Effector memory CD4-positive, alpha-beta T cell (primary cell): ENCODE data around the gene CYP4F11.
"Not testable (repeated sequence)": the region's sequence is repeated elsewhere in the genome, so short reads cannot be mapped to it uniquely, and the experiment has no call there.

Experiments
- DNase-seq, 3 donors: peaks; one replicate each; pipeline ENCODE4 v3.0.0-alpha.2; 2020
- H3K27ac ChIP-seq: 2 replicates; pipeline ENCODE4 v1.7.0; 2013; ENCODE audit warnings: mild to moderate bottlenecking, low read length, moderate library complexity; ENCODE audit not compliant: insufficient read depth, poor library complexity, severe bottlenecking
- H3K27me3 ChIP-seq: replicated peaks from 2 replicates; pipeline ENCODE4 v1.7.0; 2013; ENCODE audit warnings: mild to moderate bottlenecking, low read length; ENCODE audit not compliant: insufficient read depth, control insufficient read depth, poor library complexity, severe bottlenecking
- H3K36me3 ChIP-seq: 2 replicates; pipeline ENCODE4 v1.7.0; 2013; ENCODE audit warnings: mild to moderate bottlenecking, low read length, moderate library complexity; ENCODE audit not compliant: control insufficient read depth, insufficient read depth
- H3K4me1 ChIP-seq: 2 replicates; pipeline ENCODE4 v1.7.0; 2013; ENCODE audit warnings: low read length, mild to moderate bottlenecking; ENCODE audit not compliant: control insufficient read depth, insufficient read depth, poor library complexity, severe bottlenecking
- H3K4me3 ChIP-seq: 2 replicates; pipeline ENCODE4 v1.7.0; 2013; ENCODE audit warnings: low read length, low read depth, mild to moderate bottlenecking; ENCODE audit not compliant: insufficient read depth, poor library complexity, severe bottlenecking
- H3K9me3 ChIP-seq: 2 replicates; pipeline ENCODE4 v1.7.0; 2013; ENCODE audit warnings: mild to moderate bottlenecking, low read length, moderate library complexity; ENCODE audit not compliant: control insufficient read depth

CYP4F11 gene

GRCh38 chr19:15948223-15949058 lies 14.1 kb upstream of the CYP4F11 start, which contains the start of gene OR10H4:
OR10H4 (plus strand) TSS chr19:15949008; CDS start chr19:15949008, 0 bp downstream.
- Histone ChIP-seq H3K9me3 (no peaks in the 10 kb centered on the region), H3K4me1 (no peaks in the 10 kb centered on the region), H3K27me3 (no peaks in the 10 kb centered on the region), H3K4me3 (no peak within 1 kb of the TSS), H3K36me3 (no peaks in the 10 kb centered on the region), H3K27ac (no peak within 1 kb of the TSS)
- DNase-seq, result no peak

DNA sequence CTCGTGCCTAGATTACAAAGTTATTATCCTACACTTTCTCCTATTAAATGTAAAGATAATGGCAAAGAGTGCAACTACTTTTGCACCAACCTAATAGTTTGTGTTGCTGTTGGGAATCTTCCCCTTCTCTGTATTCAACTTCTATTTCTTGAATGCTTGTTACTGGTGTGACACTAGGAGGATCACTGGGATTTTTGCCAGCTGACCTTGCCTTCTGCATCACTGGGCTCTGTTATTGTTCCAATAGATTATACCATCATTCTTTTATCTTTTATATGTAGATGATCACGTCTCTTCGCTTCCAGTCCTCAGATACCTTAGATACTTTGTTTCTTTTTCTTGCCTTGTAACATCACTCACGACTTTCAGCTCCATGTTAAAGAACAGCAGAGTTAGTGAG lies 11.0 kb upstream of the CYP4F11 start:
- Histone ChIP-seq H3K36me3 (no peaks in the 10 kb centered on the region), H3K4me1 (no peaks in the 10 kb centered on the region), H3K27me3 (no peaks in the 10 kb centered on the region), H3K27ac (no peak overlapping the region), H3K4me3 (no peak overlapping the region), H3K9me3 (no peaks in the 10 kb centered on the region)
- no peak for DNase-seq

DNA sequence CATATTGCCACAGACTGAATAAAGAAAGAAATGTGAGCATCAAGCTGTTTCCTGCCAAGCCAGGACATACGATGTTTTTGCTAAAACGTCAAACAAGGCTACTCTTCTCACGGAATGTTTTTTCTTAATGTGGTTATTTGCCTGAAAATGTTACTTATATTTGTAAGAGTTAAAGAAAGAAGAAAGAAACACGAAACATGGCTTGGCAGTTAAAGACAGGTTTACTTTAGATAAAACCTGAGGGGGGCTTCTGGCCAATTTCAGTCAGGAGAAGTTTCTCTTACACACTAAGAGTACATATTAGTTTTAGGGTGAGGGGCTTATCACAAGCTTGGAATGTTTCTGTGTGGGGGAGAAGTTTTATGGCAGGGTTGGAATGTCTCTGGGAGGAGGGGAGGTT lies 10.1 kb upstream of the CYP4F11 start:
- Histone ChIP-seq H3K36me3 (no peaks in the 10 kb centered on the region), H3K4me1 (no peaks in the 10 kb centered on the region), H3K4me3 (no peak overlapping the region), H3K9me3 (no peaks in the 10 kb centered on the region), H3K27me3 (no peaks in the 10 kb centered on the region), H3K27ac (no peak overlapping the region)
- no peak for DNase-seq

GRCh38 chr19:15937771-15938170 lies 3.4 kb upstream of the CYP4F11 start:
- no peaks in the 10 kb centered on the region for H3K9me3 ChIP-seq
- no peak overlapping the region for H3K27ac ChIP-seq
- H3K36me3 ChIP-seq, result no peaks in the 10 kb centered on the region
- H3K4me1 ChIP-seq, result no peaks in the 10 kb centered on the region
- DNase-seq, result no peak
- H3K27me3 ChIP-seq, result peaks cover 9% of the 10 kb centered on the region
- no peak overlapping the region for H3K4me3 ChIP-seq

DNA sequence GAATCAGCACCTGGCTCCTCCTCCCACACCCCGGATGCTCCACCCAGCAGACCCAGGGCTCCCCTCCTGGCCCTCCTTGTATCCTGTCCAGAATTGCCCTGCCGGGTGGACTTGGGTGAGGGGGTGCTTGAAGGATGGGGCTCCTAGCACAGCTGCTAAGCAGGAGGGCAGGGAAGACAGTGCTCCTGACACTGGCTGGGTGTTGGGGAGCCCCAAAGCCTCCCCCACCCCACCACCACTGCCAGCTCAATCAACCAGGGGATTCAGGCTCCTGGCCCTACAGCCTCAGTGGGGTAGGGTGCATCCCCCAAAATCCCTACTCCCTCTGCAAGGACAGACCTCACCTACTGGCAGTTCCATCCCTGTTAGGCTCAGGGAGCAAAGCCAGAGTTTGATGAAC lies 2.6 kb upstream of the CYP4F11 start:
- Histone ChIP-seq H3K27me3 (peaks cover 9% of the 10 kb centered on the region), H3K36me3 (no peaks in the 10 kb centered on the region), H3K4me1 (no peaks in the 10 kb centered on the region), H3K4me3 (no peak overlapping the region), H3K27ac (no peak overlapping the region), H3K9me3 (no peaks in the 10 kb centered on the region)
- no peak for DNase-seq

DNA sequence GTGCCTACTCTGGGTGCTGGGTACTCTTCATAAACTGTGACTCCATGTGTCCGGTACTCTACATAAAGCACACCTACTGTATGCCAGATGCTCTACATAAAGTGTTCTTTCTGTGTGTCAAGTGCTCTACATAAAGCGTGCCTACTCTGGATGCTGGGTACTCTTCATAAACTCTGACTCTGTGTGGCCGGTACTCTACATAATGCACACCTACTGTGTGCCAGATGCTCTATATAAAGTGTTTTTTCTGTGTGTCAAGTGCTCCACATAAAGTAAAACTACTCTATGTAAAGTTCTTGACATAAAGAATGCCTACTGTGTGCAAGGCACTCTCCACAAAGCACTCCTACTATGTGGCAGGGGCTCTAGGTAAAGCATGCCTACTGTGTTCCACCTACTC lies 1.8 kb upstream of the CYP4F11 start:
- Histone ChIP-seq H3K4me3 (no peak overlapping the region), H3K27me3 (peaks cover 11% of the 10 kb centered on the region), H3K9me3 (no peaks in the 10 kb centered on the region), H3K4me1 (no peaks in the 10 kb centered on the region), H3K36me3 (no peaks in the 10 kb centered on the region), H3K27ac (no peak overlapping the region)
- DNase-seq, result no peak

DNA sequence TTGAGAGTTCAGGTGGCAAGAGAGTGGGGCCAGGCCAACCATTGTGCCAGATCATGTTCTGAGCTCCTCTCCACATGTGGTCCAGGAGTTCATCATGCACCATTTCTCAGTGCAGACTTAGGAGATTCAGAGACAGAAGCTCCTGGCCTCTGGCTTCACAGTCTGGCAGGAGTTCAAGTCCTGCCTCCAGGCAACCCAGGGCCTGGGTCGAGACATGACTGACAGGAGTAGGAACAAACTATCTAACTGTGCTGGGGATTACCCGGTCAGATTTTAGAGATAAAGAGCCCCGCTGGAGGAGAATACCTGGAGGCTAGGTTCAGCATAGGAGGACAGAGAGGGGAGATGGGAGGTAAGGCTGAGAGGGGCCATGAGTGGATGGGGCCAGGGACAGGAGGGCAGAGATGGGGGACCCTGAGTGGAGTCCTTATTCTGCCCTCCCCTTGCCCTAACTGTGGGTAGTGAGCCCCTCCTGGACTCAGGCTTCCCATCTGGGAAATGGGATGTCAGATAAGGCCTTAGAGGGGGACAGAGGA lies 906 bp upstream of the CYP4F11 start:
- DNase-seq, result no peak
- H3K27ac ChIP-seq, result no peak overlapping the region
- H3K4me1 ChIP-seq, result no peaks in the 10 kb centered on the region
- H3K4me3 ChIP-seq, result no peak overlapping the region
- no peaks in the 10 kb centered on the region for H3K36me3 ChIP-seq
- no peaks in the 10 kb centered on the region for H3K9me3 ChIP-seq
- peaks cover 15% of the 10 kb centered on the region for H3K27me3 ChIP-seq

GRCh38 chr19:15933761-15934331 lies 483 bp downstream of the CYP4F11 start:
- not testable (repeated sequence) for DNase-seq, H3K27ac ChIP-seq, H3K4me1 ChIP-seq, H3K36me3 ChIP-seq, H3K9me3 ChIP-seq, H3K4me3 ChIP-seq
- peaks cover 15% of the 10 kb centered on the region for H3K27me3 ChIP-seq

DNA sequence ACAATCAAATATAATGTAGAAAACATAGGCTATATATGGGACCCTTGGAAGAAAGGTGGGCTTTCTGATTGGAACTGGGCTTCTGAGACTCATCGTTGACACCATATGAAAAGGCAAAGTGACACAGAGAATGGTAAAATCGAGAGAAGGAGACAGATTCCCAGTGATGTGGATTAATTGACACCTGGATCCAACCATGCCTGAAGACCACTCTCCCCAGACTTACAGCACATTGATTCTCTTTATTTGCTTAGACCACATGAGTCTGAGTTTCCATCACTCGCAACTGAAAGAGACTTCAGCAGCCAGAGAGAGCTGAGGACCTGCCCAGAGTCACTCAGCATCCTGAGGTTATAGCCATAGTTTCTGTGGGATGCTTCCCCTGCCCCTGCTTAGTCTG lies 6.0 kb downstream of the CYP4F11 start:
- H3K36me3 ChIP-seq, result no peaks in the 10 kb centered on the region
- H3K27ac ChIP-seq, result no peak overlapping the region
- no peaks in the 10 kb centered on the region for H3K4me1 ChIP-seq
- peaks cover 6% of the 10 kb centered on the region for H3K27me3 ChIP-seq
- H3K9me3 ChIP-seq, result no peaks in the 10 kb centered on the region
- no peak overlapping the region for H3K4me3 ChIP-seq
- DNase-seq, result no peak

DNA sequence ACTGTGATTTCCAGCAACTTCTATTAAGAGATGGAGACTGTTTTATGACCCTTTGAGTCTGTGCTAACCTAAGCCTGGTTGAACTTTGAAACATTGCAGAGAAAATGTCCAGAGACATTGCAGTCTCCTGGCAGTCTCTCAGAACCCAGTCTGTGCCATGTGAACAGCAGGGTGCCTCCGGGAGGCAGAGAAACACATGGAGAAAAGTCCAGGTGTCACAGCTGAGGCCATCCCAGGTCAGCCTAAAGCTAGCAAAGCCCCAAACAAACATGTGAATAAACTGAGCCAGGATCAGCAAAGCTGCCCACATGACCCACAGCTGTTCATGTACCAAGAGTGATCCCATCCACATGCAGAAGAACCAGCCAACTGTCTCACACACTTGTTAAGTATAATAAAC lies 7.8 kb downstream of the CYP4F11 start:
- H3K9me3 ChIP-seq, result no peaks in the 10 kb centered on the region
- H3K4me1 ChIP-seq, result no peaks in the 10 kb centered on the region
- H3K27me3 ChIP-seq, result peaks cover 10% of the 10 kb centered on the region
- H3K4me3 ChIP-seq, result no peak overlapping the region
- no peak for DNase-seq
- H3K27ac ChIP-seq, result no peak overlapping the region
- no peaks in the 10 kb centered on the region for H3K36me3 ChIP-seq
